ENCODE data around the gene ARF1.

- TF ChIP-seq TAF1 (IDR thresholded peaks at IDR 0.05; ENCODE audit: borderline replicate concordance, low read depth, low read length) = no peak
- TF ChIP-seq POLR2AphosphoS5 (IDR thresholded peaks at IDR 0.05; ENCODE audit: low read depth, low read length) = no peak
These were observed 1.4 kb downstream of the ARF1 start for GRCh38 chr1:228083871-228084278.

Measured in GM12892 (cell line).